K562 (cell line): ENCODE data around the gene PRR23B. TPM values are rescaled to one million over a fixed set of nuclear protein-coding genes. Genes with fewer than 3 reads are reported as not detected.

Source experiments
- ARID3B ChIP-seq: fragments of 250-450 bp; sonication (Bioruptor Pico); IDR thresholded peaks from 2 replicates; pipeline ENCODE4 v1.4.0; 2020; ENCODE audit warnings: borderline replicate concordance
- ELF2 ChIP-seq: fragments of 250-450 bp; sonication (Bioruptor Pico); IDR thresholded peaks from 2 replicates; pipeline ENCODE4 v1.5.0; 2021; ENCODE audit warnings: mild to moderate bottlenecking
- FOXA3 ChIP-seq, 2 experiments: fragments of 450-650 bp in 1 of 2; sonication (generic) in 1 of 2; formaldehyde crosslinking; IDR thresholded peaks in 1 of 2; conservative IDR thresholded peaks in 1 of 2; 2 replicates each; pipeline versions ENCODE4 v1.4.0 to v1.8.0; 2020 to 2022; ENCODE audit warnings: mild to moderate bottlenecking in 2 of 2, missing genetic modification reagents in 1 of 2
- NR3C1 ChIP-seq: sonication (generic); formaldehyde crosslinking; IDR thresholded peaks from 2 replicates; pipeline ENCODE4 v1.8.1; 2022; ENCODE audit warnings: missing genetic modification reagents
- PHF20 ChIP-seq: fragments of 450-650 bp; IDR thresholded peaks from 2 replicates; pipeline ENCODE4 v1.6.1; 2018; ENCODE audit not compliant: partially characterized antibody
- RFX1 ChIP-seq: fragments of 450-650 bp; IDR thresholded peaks from 2 replicates; pipeline ENCODE4 v1.6.1; 2016; ENCODE audit warnings: mild to moderate bottlenecking, moderate library complexity
- SRSF1 ChIP-seq: fragments of 200-400 bp; formaldehyde crosslinking; IDR thresholded peaks from 2 replicates; pipeline ENCODE4 v1.6.1; 2017; ENCODE audit warnings: mild to moderate bottlenecking, low read depth, low read length, moderate library complexity
- UBTF ChIP-seq, 2 experiments: IDR thresholded peaks; 2 replicates each; pipeline ENCODE4 v1.6.1; 2012; ENCODE audit warnings: improper control_type of control experiment in 2 of 2, low read depth in 2 of 2, low read length in 2 of 2, borderline replicate concordance in 1 of 2
- WHSC1 ChIP-seq: IDR thresholded peaks from one replicate; pipeline ENCODE4 v1.6.1; 2012; ENCODE audit warnings: low read length, control low read depth, inconsistent platforms
- ZFP30 ChIP-seq: fragments of 250-450 bp; sonication (Bioruptor Pico); IDR thresholded peaks from 2 replicates; pipeline ENCODE4 v1.8.0; 2022; ENCODE audit warnings: moderate library complexity, mild to moderate bottlenecking, inconsistent platforms, borderline replicate concordance
- polyA plus RNA-seq, 8 experiments: library from polyadenylated mRNA; depleted of rRNA in 4 of 8; stranded (reverse) in 5 of 8; unstranded in 3 of 8; fragments of >200 nt; fragmentation: Nextera tagmentation in 2 of 8; fragmentation: Illumina TruSeq in 1 of 8; extraction: Ambion mirVana in 2 of 8; extraction: Trizol in 1 of 8; gene quantifications; 2 replicates each; pipeline versions ENCODE4 v1.2.1 to v1.2.3, GENCODE V29; 2011 to 2014; ENCODE audit warnings: inconsistent platforms in 1 of 8, missing spikeins in 1 of 8
- total RNA-seq, 7 experiments: library from RNA; depleted of rRNA in 6 of 7; stranded (reverse); fragments of >200 nt in 6 of 7; fragmentation: Illumina TruSeq in 2 of 7; extraction: Trizol in 2 of 7; gene quantifications; 2 replicates each; pipeline versions ENCODE4 v1.2.1 to v1.2.3, GENCODE V29; 2011 to 2021; ENCODE audit warnings: low replicate concordance in 1 of 7
- TF ChIP-seq, protein P1 (sequence below): sonication (generic); formaldehyde crosslinking; IDR thresholded peaks from 2 replicates; pipeline ENCODE4 v1.9.0; 2022; ENCODE audit warnings: mild to moderate bottlenecking, missing genetic modification reagents

The PRR23B gene
- total and polyA plus RNA-seq, 9 of the 15 experiments (the other 6 are each of a cell fraction or from before 2014, with no cell fraction given) = not detected

GRCh38 chr3:139006051-139006716 lies 14.5 kb downstream of the PRR23B start, which contains the start of gene PRR23A (continued):
- TF ChIP-seq, protein P1, sequence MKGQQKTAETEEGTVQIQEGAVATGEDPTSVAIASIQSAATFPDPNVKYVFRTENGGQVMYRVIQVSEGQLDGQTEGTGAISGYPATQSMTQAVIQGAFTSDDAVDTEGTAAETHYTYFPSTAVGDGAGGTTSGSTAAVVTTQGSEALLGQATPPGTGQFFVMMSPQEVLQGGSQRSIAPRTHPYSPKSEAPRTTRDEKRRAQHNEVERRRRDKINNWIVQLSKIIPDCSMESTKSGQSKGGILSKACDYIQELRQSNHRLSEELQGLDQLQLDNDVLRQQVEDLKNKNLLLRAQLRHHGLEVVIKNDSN (CRISPR knock-in tag) = no peak
- TF ChIP-seq ELF2 (CRISPR knock-in tag) = no peak
- TF ChIP-seq NR3C1 (CRISPR knock-in tag) = no peak
- no peak for TF ChIP-seq ARID3B (CRISPR knock-in tag)
- TF ChIP-seq PHF20 = no peak
- no peak for TF ChIP-seq FOXA3 (CRISPR knock-in tag; conservative IDR thresholded peaks at IDR 0.05 in 1 of 2, IDR thresholded peaks at IDR 0.05 in 1 of 2)
- TF ChIP-seq SRSF1 = no peak
- TF ChIP-seq ZFP30 (CRISPR knock-in tag) = no peak
- no peak for TF ChIP-seq UBTF (IDR thresholded peaks at IDR 0.05; ENCODE audit: borderline replicate concordance in 1 of 2, low read depth in 2 of 2, low read length in 2 of 2)
- no peak for TF ChIP-seq WHSC1
- no peak for TF ChIP-seq RFX1
